Activated CD8-positive, alpha-beta T cell treated with anti-CD3 and anti-CD28 coated beads, Interleukin-2, amount 10 ng/mL, durations not matched to agents 7 days and 5 days (primary cell): ENCODE results near the gene ATG14. TPM values are rescaled to one million over a fixed set of nuclear protein-coding genes. Genes with fewer than 3 reads are reported as not detected.

ENCODE experiments used
- ATAC-seq: fragments of 150-1000 bp; cut with Tn5 transposase; one replicate; pipeline ENCODE4 v1.10.0; 2021; ENCODE audit warnings: moderate library complexity
- CTCF ChIA-PET: fragments of 350-600 bp; sonication (Branson Sonifier 250); formaldehyde crosslinking; loops from one replicate; lab custom pipeline; 2021; ENCODE audit warnings: antibody characterized with exemption; lab: Charles Lee
- POLR2A ChIA-PET: fragments of 350-600 bp; sonication (Branson Sonifier 250); formaldehyde crosslinking; loops from one replicate; lab custom pipeline; 2021; ENCODE audit warnings: antibody characterized with exemption; lab: Charles Lee
- DNase-seq: peaks from one replicate; pipeline ENCODE4 v3.0.0-alpha.2; 2020
- H3K27ac Mint-ChIP-seq: one replicate; pipeline ENCODE4 v1.8.0; 2021; ENCODE audit warnings: mild to moderate bottlenecking, mixed read lengths
- H3K27me3 Mint-ChIP-seq: one replicate; pipeline ENCODE4 v1.8.0; 2021; ENCODE audit warnings: low read depth, mixed read lengths
- H3K36me3 Mint-ChIP-seq: one replicate; pipeline ENCODE4 v1.8.0; 2021; ENCODE audit warnings: low read depth, mixed read lengths
- H3K4me1 Mint-ChIP-seq: one replicate; pipeline ENCODE4 v1.8.0; 2021; ENCODE audit warnings: low read depth, mixed read lengths
- H3K4me3 Mint-ChIP-seq: one replicate; pipeline ENCODE4 v1.8.0; 2021; ENCODE audit warnings: mild to moderate bottlenecking, mixed read lengths
- H3K9me3 Mint-ChIP-seq: one replicate; pipeline ENCODE4 v1.8.0; 2022; ENCODE audit warnings: mixed read lengths; ENCODE audit not compliant: insufficient read depth
- total RNA-seq, 2 experiments: library from RNA; stranded (reverse); gene quantifications; one replicate each; pipeline ENCODE4 v1.2.3, GENCODE V29; 2021

ATG14 gene
- total RNA-seq, 2 experiments from 2014 or later: 4.4 to 4.6 TPM

- peaks cover 31% of the 10 kb centered on the region for H3K4me1 Mint-ChIP-seq
- no peak overlapping the region for H3K27ac Mint-ChIP-seq
- no peak overlapping the region for H3K4me3 Mint-ChIP-seq
- H3K36me3 Mint-ChIP-seq: no peaks in the 10 kb centered on the region
- no peaks in the 10 kb centered on the region for H3K9me3 Mint-ChIP-seq
- ATAC-seq: no peak
- H3K27me3 Mint-ChIP-seq: peaks cover 5% of the 10 kb centered on the region
- ChIA-PET CTCF (interaction anchor here (0.6 to 1.1 kb wide), 2 partner anchors 11 to 146 kb away, joined by 3 read pairs; no protein-coding TSS in a partner anchor), POLR2A (no interaction called here)
- DNase-seq: no peak
These were observed 1.0 kb upstream of the ATG14 start for GRCh38 chr14:55412676-55413075.

- Mint-ChIP-seq H3K4me3 (peak overlapping the region; percentile 88), H3K27ac (peak overlapping the region; percentile 31), H3K36me3 (no peaks in the 10 kb centered on the region), H3K27me3 (peaks cover 5% of the 10 kb centered on the region), H3K9me3 (no peaks in the 10 kb centered on the region), H3K4me1 (peaks cover 29% of the 10 kb centered on the region)
- ChIA-PET POLR2A (interaction anchor here (0.8 to 1.5 kb wide), 2 partner anchors 25 to 39 kb away, joined by 3 to 4 read pairs; no protein-coding TSS in a partner anchor), CTCF (interaction anchor here (0.7 to 2.5 kb wide), 8 partner anchors 14 to 199 kb away, joined by 3 to 11 read pairs (median 3); no protein-coding TSS in a partner anchor)
- no peak for DNase-seq
- ATAC-seq: no peak
These were observed 754 bp downstream of the ATG14 start for GRCh38 chr14:55410876-55411275.

GRCh38 chr14:55404173-55404854 is 7.3 kb downstream of the ATG14 start:
- H3K27me3 Mint-ChIP-seq: no peaks in the 10 kb centered on the region
- H3K9me3 Mint-ChIP-seq: no peaks in the 10 kb centered on the region
- H3K4me1 Mint-ChIP-seq: peaks cover 10% of the 10 kb centered on the region
- ChIA-PET CTCF (interaction anchor here (1.8 kb wide), 1 partner anchor 11 kb away, joined by 5 read pairs; no protein-coding TSS in a partner anchor), POLR2A (interaction anchor here (0.6 kb wide), 1 partner anchor 13 kb away, joined by 3 read pairs; no protein-coding TSS in a partner anchor)
- ATAC-seq (no peak), DNase-seq (no peak)
- H3K4me3 Mint-ChIP-seq: no peak overlapping the region
- no peak overlapping the region for H3K27ac Mint-ChIP-seq
- no peaks in the 10 kb centered on the region for H3K36me3 Mint-ChIP-seq

GRCh38 chr14:55401751-55402150 is 9.9 kb downstream of the ATG14 start:
- Mint-ChIP-seq H3K36me3 (no peaks in the 10 kb centered on the region), H3K27me3 (no peaks in the 10 kb centered on the region), H3K9me3 (no peaks in the 10 kb centered on the region), H3K4me1 (peaks cover 9% of the 10 kb centered on the region), H3K27ac (no peak overlapping the region), H3K4me3 (no peak overlapping the region)
- DNase-seq (no peak), ATAC-seq (no peak)
- CTCF ChIA-PET: no interaction called here
- POLR2A ChIA-PET: no interaction called here

GRCh38 chr14:55399852-55400251 is 11.8 kb downstream of the ATG14 start:
- ChIA-PET CTCF (no interaction called here), POLR2A (no interaction called here)
- peaks cover 1% of the 10 kb centered on the region for H3K36me3 Mint-ChIP-seq
- ATAC-seq (no peak), DNase-seq (no peak)
- no peaks in the 10 kb centered on the region for H3K27me3 Mint-ChIP-seq
- peaks cover 9% of the 10 kb centered on the region for H3K4me1 Mint-ChIP-seq
- no peaks in the 10 kb centered on the region for H3K9me3 Mint-ChIP-seq
- H3K27ac Mint-ChIP-seq: no peak overlapping the region
- H3K4me3 Mint-ChIP-seq: no peak overlapping the region

- no peak overlapping the region for H3K4me3 Mint-ChIP-seq
- no peaks in the 10 kb centered on the region for H3K9me3 Mint-ChIP-seq
- H3K27me3 Mint-ChIP-seq: no peaks in the 10 kb centered on the region
- ChIA-PET POLR2A (no interaction called here), CTCF (no interaction called here)
- DNase-seq (no peak), ATAC-seq (no peak)
- H3K36me3 Mint-ChIP-seq: peaks cover 3% of the 10 kb centered on the region
- peaks cover 7% of the 10 kb centered on the region for H3K4me1 Mint-ChIP-seq
- no peak overlapping the region for H3K27ac Mint-ChIP-seq
These were observed 12.4 kb downstream of the ATG14 start for GRCh38 chr14:55399183-55399582.

GRCh38 chr14:55398679-55399078 is 13.0 kb downstream of the ATG14 start:
- H3K4me3 Mint-ChIP-seq: no peak overlapping the region
- no peak overlapping the region for H3K27ac Mint-ChIP-seq
- DNase-seq (no peak), ATAC-seq (no peak)
- H3K9me3 Mint-ChIP-seq: no peaks in the 10 kb centered on the region
- H3K36me3 Mint-ChIP-seq: peaks cover 3% of the 10 kb centered on the region
- ChIA-PET CTCF (interaction anchor here (1.2 kb wide), 1 partner anchor 18 kb away, joined by 3 read pairs; no protein-coding TSS in a partner anchor), POLR2A (no interaction called here)
- H3K27me3 Mint-ChIP-seq: no peaks in the 10 kb centered on the region
- H3K4me1 Mint-ChIP-seq: peaks cover 6% of the 10 kb centered on the region

- Mint-ChIP-seq H3K4me1 (peaks cover 12% of the 10 kb centered on the region), H3K4me3 (no peak overlapping the region), H3K9me3 (no peaks in the 10 kb centered on the region), H3K27ac (no peak overlapping the region), H3K27me3 (no peaks in the 10 kb centered on the region), H3K36me3 (peaks cover 8% of the 10 kb centered on the region)
- ChIA-PET POLR2A (interaction anchor here (0.6 kb wide), 1 partner anchor 246 kb away, joined by 5 read pairs; no protein-coding TSS in a partner anchor), CTCF (interaction anchor here (0.6 to 1.2 kb wide), 2 partner anchors 236 to 338 kb away, joined by 3 read pairs; partner anchors contain the start of gene MAPK1IP1L)
- ATAC-seq (no peak), DNase-seq (no peak)
These were observed 22.3 kb downstream of the ATG14 start for GRCh38 chr14:55389330-55389729.

GRCh38 chr14:55388160-55388559 is 23.5 kb downstream of the ATG14 start:
- Mint-ChIP-seq H3K9me3 (no peaks in the 10 kb centered on the region), H3K27ac (no peak overlapping the region), H3K4me3 (no peak overlapping the region), H3K36me3 (peaks cover 8% of the 10 kb centered on the region), H3K27me3 (no peaks in the 10 kb centered on the region), H3K4me1 (peaks cover 12% of the 10 kb centered on the region)
- POLR2A ChIA-PET: no interaction called here
- CTCF ChIA-PET: no interaction called here
- ATAC-seq (no peak), DNase-seq (no peak)

- H3K36me3 Mint-ChIP-seq: peaks cover 8% of the 10 kb centered on the region
- no peak for DNase-seq
These were observed 24.5 kb downstream of the ATG14 start for GRCh38 chr14:55387121-55387520.

GRCh38 chr14:55386037-55386808 is 25.4 kb downstream of the ATG14 start:
- H3K4me3 Mint-ChIP-seq: no peak overlapping the region
- no peaks in the 10 kb centered on the region for H3K27me3 Mint-ChIP-seq
- H3K36me3 Mint-ChIP-seq: peaks cover 10% of the 10 kb centered on the region
- H3K9me3 Mint-ChIP-seq: no peaks in the 10 kb centered on the region
- ChIA-PET POLR2A (interaction anchor here (0.9 kb wide), 1 partner anchor 25 kb away, joined by 4 read pairs; no protein-coding TSS in a partner anchor), CTCF (interaction anchor here (0.9 to 2.1 kb wide), 7 partner anchors 9 to 116 kb away, joined by 3 to 7 read pairs (median 5); no protein-coding TSS in a partner anchor)
- peak overlapping the region; percentile 74 for H3K27ac Mint-ChIP-seq
- DNase-seq (no peak), ATAC-seq (peak; percentile 51)
- H3K4me1 Mint-ChIP-seq: peaks cover 12% of the 10 kb centered on the region

More at GRCh38 chr14:55387121-55387520, 24.5 kb downstream of the ATG14 start:
- CTCF ChIA-PET: interaction anchor here (1.3 to 1.6 kb wide), 2 partner anchors 59 to 117 kb away, joined by 4 to 6 read pairs; no protein-coding TSS in a partner anchor
- ATAC-seq: no peak
- Mint-ChIP-seq H3K27ac (no peak overlapping the region), H3K4me3 (no peak overlapping the region), H3K4me1 (peaks cover 12% of the 10 kb centered on the region), H3K9me3 (no peaks in the 10 kb centered on the region), H3K27me3 (no peaks in the 10 kb centered on the region)
- POLR2A ChIA-PET: no interaction called here
